GM10248 (cell line): ENCODE data around the gene KSR2.

Experiments used
- CTCF ChIA-PET: fragments of 300-600 bp; sonication (Branson Sonifier 250); formaldehyde crosslinking; extraction: SDS; loops from one replicate; lab custom pipeline; 2021; ENCODE audit warnings: antibody characterized with exemption; lab: Yijun Ruan, JAX
- POLR2A ChIA-PET: fragments of 350-650 bp; sonication (Branson Sonifier 250); formaldehyde crosslinking; extraction: SDS; loops from one replicate; lab custom pipeline; 2020; ENCODE audit warnings: antibody characterized with exemption; lab: Yijun Ruan, JAX
- DNase-seq: peaks from one replicate; pipeline ENCODE4 v3.0.0; 2012; ENCODE audit errors: extremely low spot score
- CTCF ChIP-seq: IDR thresholded peaks from 2 replicates; pipeline ENCODE4 v1.5.1; 2012; ENCODE audit warnings: mild to moderate bottlenecking, low read depth; ENCODE audit errors: extremely low read depth, missing control alignments, control extremely low read depth

Gene KSR2

GRCh38 chr12:117970334-117970733 lies 1.5 kb upstream of the KSR2 start:
- ChIA-PET POLR2A (no interaction called here), CTCF (no interaction called here)
- no peak for DNase-seq
- TF ChIP-seq CTCF = no peak

GRCh38 chr12:117968151-117968789 lies 520 bp downstream of the KSR2 start:
- ChIA-PET CTCF (no interaction called here), POLR2A (interaction anchor here (0.5 kb wide), 1 partner anchor 27 kb away, joined by 6 read pairs; no protein-coding TSS in a partner anchor)
- no peak for DNase-seq
- no peak for TF ChIP-seq CTCF

GRCh38 chr12:117967512-117967911 lies 1.3 kb downstream of the KSR2 start:
- no peak for DNase-seq
- TF ChIP-seq CTCF = no peak
- POLR2A ChIA-PET = no interaction called here
- CTCF ChIA-PET = no interaction called here

- no peak for TF ChIP-seq CTCF
- POLR2A ChIA-PET = no interaction called here
- CTCF ChIA-PET = interaction anchor here (1.3 kb wide), 1 partner anchor 109 kb away, joined by 3 read pairs; no protein-coding TSS in a partner anchor
- no peak for DNase-seq
Observed at GRCh38 chr12:117967043-117967442, 1.7 kb downstream of the KSR2 start.

- ChIA-PET POLR2A (interaction anchor here (1.1 kb wide), 1 partner anchor 29 kb away, joined by 3 read pairs; no protein-coding TSS in a partner anchor), CTCF (interaction anchor here (1.3 kb wide), 1 partner anchor 109 kb away, joined by 3 read pairs; no protein-coding TSS in a partner anchor)
- no peak for DNase-seq
- TF ChIP-seq CTCF = no peak
Observed at GRCh38 chr12:117966511-117966910, 2.3 kb downstream of the KSR2 start.

- TF ChIP-seq CTCF = no peak
- ChIA-PET CTCF (interaction anchor here (1.4 kb wide), 1 partner anchor 10 kb away, joined by 3 read pairs; no protein-coding TSS in a partner anchor), POLR2A (no interaction called here)
- no peak for DNase-seq
Observed at GRCh38 chr12:117963836-117964235, 5.0 kb downstream of the KSR2 start.
